ENCODE results near the gene UCMA. TPM values are rescaled to one million over a fixed set of nuclear protein-coding genes. Genes with fewer than 3 reads are reported as not detected.
A peak's percentile ranks its signal among the peaks of the same experiment; 100 is the strongest.
"Not testable (repeated sequence)": the region's sequence is repeated elsewhere in the genome, so short reads cannot be mapped to it uniquely, and the experiment has no call there.

The UCMA gene, protein sequence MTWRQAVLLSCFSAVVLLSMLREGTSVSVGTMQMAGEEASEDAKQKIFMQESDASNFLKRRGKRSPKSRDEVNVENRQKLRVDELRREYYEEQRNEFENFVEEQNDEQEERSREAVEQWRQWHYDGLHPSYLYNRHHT
- not detected for total RNA-seq

DNA sequence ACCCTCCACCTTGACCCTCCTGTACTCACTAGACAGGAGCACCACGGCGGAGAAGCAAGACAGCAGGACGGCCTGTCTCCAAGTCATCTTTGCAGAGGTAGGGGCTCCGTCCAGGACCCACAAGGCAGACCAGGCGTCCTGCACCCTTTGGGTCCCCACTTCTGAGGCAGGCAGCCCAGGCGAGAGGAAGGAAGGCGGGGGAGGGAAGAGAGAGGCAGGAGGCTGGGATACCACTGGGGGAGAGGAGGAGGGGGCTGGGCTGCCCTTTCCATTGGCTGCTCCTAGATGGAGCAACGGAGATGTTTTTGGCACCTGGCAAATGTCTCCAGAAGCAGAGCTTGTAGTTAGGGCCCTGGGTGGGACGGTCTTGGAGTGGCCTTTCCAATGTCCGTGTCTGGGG lies at the start of gene UCMA:
Gene UCMA, minus strand, starts transcription at position 203 of the 400 bp plus-strand sequence. Its CDS starts 116 bp downstream, at position 87.
- H3K36me3 ChIP-seq: no peaks in the 10 kb centered on the region
- no peak within 1 kb of the TSS for H3K27ac ChIP-seq
- whole genome bisulfite sequencing, 2 donors: 37 to 53% methylated on average over 2 to 3 of the region's 10 CpGs
- intact Hi-C loops (cut with DNase I): no loop called here
- no peaks in the 10 kb centered on the region for H3K9me3 ChIP-seq
- DNase-seq: no peak
- H3K27me3 ChIP-seq: peaks cover 0 to 31% (median 0%) of the 10 kb centered on the region in 4 donors
- H3K4me1 ChIP-seq: no peaks in the 10 kb centered on the region
- TF ChIP-seq, protein P1, sequence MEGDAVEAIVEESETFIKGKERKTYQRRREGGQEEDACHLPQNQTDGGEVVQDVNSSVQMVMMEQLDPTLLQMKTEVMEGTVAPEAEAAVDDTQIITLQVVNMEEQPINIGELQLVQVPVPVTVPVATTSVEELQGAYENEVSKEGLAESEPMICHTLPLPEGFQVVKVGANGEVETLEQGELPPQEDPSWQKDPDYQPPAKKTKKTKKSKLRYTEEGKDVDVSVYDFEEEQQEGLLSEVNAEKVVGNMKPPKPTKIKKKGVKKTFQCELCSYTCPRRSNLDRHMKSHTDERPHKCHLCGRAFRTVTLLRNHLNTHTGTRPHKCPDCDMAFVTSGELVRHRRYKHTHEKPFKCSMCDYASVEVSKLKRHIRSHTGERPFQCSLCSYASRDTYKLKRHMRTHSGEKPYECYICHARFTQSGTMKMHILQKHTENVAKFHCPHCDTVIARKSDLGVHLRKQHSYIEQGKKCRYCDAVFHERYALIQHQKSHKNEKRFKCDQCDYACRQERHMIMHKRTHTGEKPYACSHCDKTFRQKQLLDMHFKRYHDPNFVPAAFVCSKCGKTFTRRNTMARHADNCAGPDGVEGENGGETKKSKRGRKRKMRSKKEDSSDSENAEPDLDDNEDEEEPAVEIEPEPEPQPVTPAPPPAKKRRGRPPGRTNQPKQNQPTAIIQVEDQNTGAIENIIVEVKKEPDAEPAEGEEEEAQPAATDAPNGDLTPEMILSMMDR (IDR thresholded peaks at IDR 0.05): no peak
- TF ChIP-seq POLR2A (IDR thresholded peaks at IDR 0.05): no peak
- H3K4me3 ChIP-seq: no peak within 1 kb of the TSS

GRCh38 chr10:13282348-13282747 lies 48.2 kb upstream of the UCMA start:
- H3K27me3 ChIP-seq; DNase-seq; H3K4me3 ChIP-seq; H3K27ac ChIP-seq; H3K9me3 ChIP-seq; intact Hi-C loops (cut with DNase I); H3K4me1 ChIP-seq: not testable (repeated sequence)
- peaks cover 0 to 41% (median 8%) of the 10 kb centered on the region in 3 donors for H3K36me3 ChIP-seq
- WGBS, 2 donors: 84 to 90% methylated on average over 6 of the region's 6 CpGs

- 61 to 65% methylated on average over 4 of the region's 4 CpGs for WGBS, 2 donors
- intact Hi-C loops (cut with DNase I): no loop called here
Measured at GRCh38 chr10:13276749-13277365, 42.7 kb upstream of the UCMA start.

GRCh38 chr10:13276146-13276545 lies 42.0 kb upstream of the UCMA start:
- H3K4me1 ChIP-seq: peaks cover 0 to 17% (median 4%) of the 10 kb centered on the region in 3 donors
- H3K4me3 ChIP-seq; H3K9me3 ChIP-seq; H3K27me3 ChIP-seq; DNase-seq; intact Hi-C loops (cut with DNase I); H3K27ac ChIP-seq: not testable (repeated sequence)
- H3K36me3 ChIP-seq: peaks cover 0 to 27% (median 8%) of the 10 kb centered on the region in 3 donors
- WGBS, 2 donors: 95 to 96% methylated on average over 3 to 4 of the region's 11 CpGs

More at GRCh38 chr10:13276749-13277365, 42.7 kb upstream of the UCMA start:
- Histone ChIP-seq H3K27ac (no peak overlapping the region), H3K9me3 (no peaks in the 10 kb centered on the region), H3K4me1 (peaks cover 0 to 10% (median 4%) of the 10 kb centered on the region in 3 donors), H3K4me3 (no peak overlapping the region), H3K36me3 (peaks cover 0 to 33% (median 8%) of the 10 kb centered on the region in 3 donors), H3K27me3 (no peaks in the 10 kb centered on the region)
- TF ChIP-seq, protein P1 (IDR thresholded peaks at IDR 0.05): no peak
- TF ChIP-seq POLR2A (IDR thresholded peaks at IDR 0.05): no peak
- DNase-seq: no peak

DNA sequence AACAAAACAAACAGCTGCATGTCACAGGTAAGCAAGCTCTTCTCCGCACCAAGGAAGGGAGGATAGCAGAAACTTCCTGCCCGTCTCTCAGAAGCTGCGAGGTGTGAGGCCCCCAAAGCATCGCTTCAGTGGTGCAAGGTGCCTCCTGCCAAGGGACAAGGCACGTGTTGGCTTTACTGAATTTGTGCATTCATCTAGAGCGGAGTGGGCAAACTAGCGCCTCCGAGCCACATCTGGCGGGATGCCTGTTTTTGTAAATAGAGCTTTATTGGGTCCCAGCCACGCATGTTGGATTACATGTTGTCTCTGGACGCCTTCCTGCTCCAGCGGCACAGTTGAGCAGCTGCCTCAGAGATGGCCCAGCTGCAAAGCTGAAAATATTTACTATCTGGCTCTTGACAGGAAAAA lies 38.0 kb upstream of the UCMA start:
- Histone ChIP-seq H3K27ac (peak overlapping the region in 2 of 4 donors; percentile 42 to 68), H3K4me3 (peak overlapping the region in 2 of 4 donors; percentile 15 to 43), H3K27me3 (no peaks in the 10 kb centered on the region), H3K4me1 (peaks cover 0 to 18% (median 4%) of the 10 kb centered on the region in 3 donors), H3K9me3 (no peaks in the 10 kb centered on the region), H3K36me3 (no peaks in the 10 kb centered on the region)
- no peak for DNase-seq
- intact Hi-C loops (cut with DNase I): no loop called here
- WGBS, 2 donors: 30 to 43% methylated on average over 9 to 11 of the region's 12 CpGs
- no peak for TF ChIP-seq POLR2A (IDR thresholded peaks at IDR 0.05)
- TF ChIP-seq, protein P1 (IDR thresholded peaks at IDR 0.05): no peak

DNA sequence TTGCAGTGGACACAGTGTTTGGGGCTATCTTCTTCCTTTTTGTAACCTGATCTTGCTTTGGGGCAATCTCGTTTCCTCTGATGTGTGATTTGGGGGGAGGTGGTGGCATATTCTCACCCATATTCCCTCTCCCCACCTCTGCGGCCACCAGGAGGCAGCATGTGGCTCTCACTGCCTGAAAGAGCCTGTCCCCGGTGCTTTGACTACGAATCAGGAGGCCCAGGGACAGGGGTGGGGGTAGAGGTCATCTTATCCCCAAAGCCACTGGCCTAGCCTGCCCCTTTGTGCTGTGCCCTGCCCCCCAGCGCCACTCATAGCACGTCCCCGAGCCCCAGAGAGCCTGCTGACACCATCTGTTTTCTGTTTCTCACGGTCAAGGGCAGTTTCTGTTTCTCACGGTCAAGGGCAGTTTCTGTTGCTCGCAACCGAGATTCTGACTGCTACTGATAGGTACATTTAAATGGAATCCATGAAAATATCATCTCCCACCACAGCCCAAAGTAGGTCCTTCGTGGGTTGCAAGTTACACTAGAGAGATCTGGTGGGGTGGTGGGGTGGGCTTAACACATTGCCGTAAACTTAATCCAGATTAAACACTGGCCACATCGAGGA lies 37.5 kb upstream of the UCMA start:
- DNase-seq: peak; percentile 6
- TF ChIP-seq, protein P1 (IDR thresholded peaks at IDR 0.05): peak in 3 of 6 experiments; percentile 22 to 49 (median 39)
- no peak for TF ChIP-seq POLR2A (IDR thresholded peaks at IDR 0.05)
- intact Hi-C loops (cut with DNase I): no loop called here
- Histone ChIP-seq H3K27ac (peak overlapping the region in 2 of 4 donors; percentile 42 to 68), H3K9me3 (no peaks in the 10 kb centered on the region), H3K27me3 (no peaks in the 10 kb centered on the region), H3K4me1 (peaks cover 0 to 18% (median 4%) of the 10 kb centered on the region in 3 donors), H3K4me3 (peak overlapping the region in 2 of 4 donors; percentile 15 to 43), H3K36me3 (no peaks in the 10 kb centered on the region)
- 26 to 32% methylated on average over 7 to 10 of the region's 14 CpGs for WGBS, 2 donors
